ENCODE data around the gene NKX2-2.
A peak's percentile ranks its signal among the peaks of the same experiment; 100 is the strongest.

Gene NKX2-2

GRCh38 chr20:21505161-21505809, 8.6 kb downstream of the NKX2-2 start:
- ChIA-PET POLR2A (interaction anchor here (0.9 to 1.6 kb wide), 5 partner anchors 10 to 456 kb away, joined by 3 to 6 read pairs (median 4); no protein-coding TSS in a partner anchor), CTCF (interaction anchor here (0.6 to 4.9 kb wide), 9 partner anchors 13 to 668 kb away, joined by 3 to 28 read pairs (median 4); no protein-coding TSS in a partner anchor)
- DNase-seq (ENCODE audit: extremely low spot score), result peak; percentile 82
- TF ChIP-seq ZNF384 (IDR thresholded peaks at IDR 0.05), result no peak
- TF ChIP-seq CTBP1 (IDR thresholded peaks at IDR 0.05; ENCODE audit: borderline replicate concordance), result no peak
- no peak for TF ChIP-seq FOXM1 (IDR thresholded peaks at IDR 0.05; ENCODE audit: borderline replicate concordance)
- TF ChIP-seq BHLHE40 (IDR thresholded peaks at IDR 0.05; ENCODE audit: borderline replicate concordance), result no peak
- no peak for TF ChIP-seq PKNOX1 (IDR thresholded peaks at IDR 0.05)
- no peak for TF ChIP-seq NFRKB (IDR thresholded peaks at IDR 0.05)
- no peak for TF ChIP-seq ELF4 (IDR thresholded peaks at IDR 0.05)
- TF ChIP-seq TARDBP (IDR thresholded peaks at IDR 0.05), result no peak
- no peak for TF ChIP-seq SP1 (IDR thresholded peaks at IDR 0.05)
- TF ChIP-seq HDGF (IDR thresholded peaks at IDR 0.05; ENCODE audit: borderline replicate concordance), result no peak

- ChIA-PET POLR2A (interaction anchor here (1.3 kb wide), 1 partner anchor 17 kb away, joined by 6 read pairs; no protein-coding TSS in a partner anchor), CTCF (interaction anchor here (0.6 to 4.9 kb wide), 5 partner anchors 13 to 269 kb away, joined by 3 to 28 read pairs (median 6); no protein-coding TSS in a partner anchor)
- DNase-seq (ENCODE audit: extremely low spot score), result no peak
- no peak for TF ChIP-seq PKNOX1 (IDR thresholded peaks at IDR 0.05)
- no peak for TF ChIP-seq ZNF384 (IDR thresholded peaks at IDR 0.05)
- no peak for TF ChIP-seq HDGF (IDR thresholded peaks at IDR 0.05; ENCODE audit: borderline replicate concordance)
Observed at GRCh38 chr20:21504323-21504722, 9.5 kb downstream of the NKX2-2 start.

- no peak for DNase-seq (ENCODE audit: extremely low spot score)
- ChIA-PET POLR2A (interaction anchor here (1.0 kb wide), 1 partner anchor 200 kb away, joined by 3 read pairs; the partner anchor contains the start of gene XRN2), CTCF (interaction anchor here (3.8 to 4.9 kb wide), 2 partner anchors 18 to 268 kb away, joined by 25 to 28 read pairs; no protein-coding TSS in a partner anchor)
- TF ChIP-seq SP1 (IDR thresholded peaks at IDR 0.05) (no peak), PKNOX1 (IDR thresholded peaks at IDR 0.05) (no peak), BHLHE40 (IDR thresholded peaks at IDR 0.05; ENCODE audit: borderline replicate concordance) (no peak), TARDBP (IDR thresholded peaks at IDR 0.05) (no peak), CTBP1 (IDR thresholded peaks at IDR 0.05; ENCODE audit: borderline replicate concordance) (no peak), SUZ12 (IDR thresholded peaks at IDR 0.05) (no peak), FOXK2 (IDR thresholded peaks at IDR 0.05) (no peak), FOXA1 (IDR thresholded peaks at IDR 0.05) (no peak), HDGF (IDR thresholded peaks at IDR 0.05; ENCODE audit: borderline replicate concordance) (no peak)
Observed at GRCh38 chr20:21503345-21503744, 10.5 kb downstream of the NKX2-2 start.

- ChIA-PET CTCF (no interaction called here), POLR2A (no interaction called here)
- no peak for TF ChIP-seq ELF4 (IDR thresholded peaks at IDR 0.05)
- no peak for TF ChIP-seq ARNT (IDR thresholded peaks at IDR 0.05)
- TF ChIP-seq LEF1 (IDR thresholded peaks at IDR 0.05; ENCODE audit: borderline replicate concordance), result no peak
- TF ChIP-seq CTBP1 (IDR thresholded peaks at IDR 0.05; ENCODE audit: borderline replicate concordance), result no peak
- TF ChIP-seq SUZ12 (IDR thresholded peaks at IDR 0.05), result no peak
- no peak for TF ChIP-seq ZNF384 (IDR thresholded peaks at IDR 0.05)
- TF ChIP-seq SP1 (IDR thresholded peaks at IDR 0.05), result no peak
- TF ChIP-seq FOXM1 (IDR thresholded peaks at IDR 0.05; ENCODE audit: borderline replicate concordance), result no peak
- no peak for TF ChIP-seq L3MBTL2 (conservative IDR thresholded peaks at IDR 0.05)
- no peak for TF ChIP-seq FOXK2 (IDR thresholded peaks at IDR 0.05)
- no peak for TF ChIP-seq PKNOX1 (IDR thresholded peaks at IDR 0.05)
- TF ChIP-seq NFRKB (IDR thresholded peaks at IDR 0.05), result no peak
- TF ChIP-seq TARDBP (IDR thresholded peaks at IDR 0.05), result no peak
- no peak for TF ChIP-seq HDGF (IDR thresholded peaks at IDR 0.05; ENCODE audit: borderline replicate concordance)
- TF ChIP-seq BHLHE40 (IDR thresholded peaks at IDR 0.05; ENCODE audit: borderline replicate concordance), result no peak
- no peak for TF ChIP-seq FOXA1 (IDR thresholded peaks at IDR 0.05)
- no peak for DNase-seq (ENCODE audit: extremely low spot score)
Observed at GRCh38 chr20:21501184-21501583, 12.7 kb downstream of the NKX2-2 start.

- no peak for TF ChIP-seq BHLHE40 (IDR thresholded peaks at IDR 0.05; ENCODE audit: borderline replicate concordance)
- no peak for TF ChIP-seq NFRKB (IDR thresholded peaks at IDR 0.05)
- no peak for TF ChIP-seq SP1 (IDR thresholded peaks at IDR 0.05)
- TF ChIP-seq ARNT (IDR thresholded peaks at IDR 0.05), result no peak
- TF ChIP-seq L3MBTL2 (conservative IDR thresholded peaks at IDR 0.05), result no peak
- DNase-seq (ENCODE audit: extremely low spot score), result no peak
- POLR2A ChIA-PET, result no interaction called here
- CTCF ChIA-PET, result no interaction called here
Observed at GRCh38 chr20:21500599-21500998, 13.3 kb downstream of the NKX2-2 start.

- no peak for DNase-seq (ENCODE audit: extremely low spot score)
- TF ChIP-seq ELF4 (IDR thresholded peaks at IDR 0.05), result no peak
- no peak for TF ChIP-seq FOXM1 (IDR thresholded peaks at IDR 0.05; ENCODE audit: borderline replicate concordance)
- no peak for TF ChIP-seq PKNOX1 (IDR thresholded peaks at IDR 0.05)
- no peak for TF ChIP-seq NFRKB (IDR thresholded peaks at IDR 0.05)
- no peak for TF ChIP-seq LEF1 (IDR thresholded peaks at IDR 0.05; ENCODE audit: borderline replicate concordance)
- ChIA-PET POLR2A (interaction anchor here (1.6 kb wide), 1 partner anchor 264 kb away, joined by 6 read pairs; no protein-coding TSS in a partner anchor), CTCF (no interaction called here)
Observed at GRCh38 chr20:21499641-21500040, 14.2 kb downstream of the NKX2-2 start.
